SK-N-MC (cell line): Measurements from ENCODE around the gene INSYN1.

Source experiments
- FOXP2 ChIP-seq: optimal IDR thresholded peaks from 2 replicates; pipeline ENCODE3; 2011; ENCODE audit warnings: mild to moderate bottlenecking, moderate library complexity; ENCODE audit not compliant: insufficient read depth; ENCODE audit errors: extremely low read length, control extremely low read depth
- POLR2AphosphoS5 ChIP-seq: IDR thresholded peaks from 2 replicates; pipeline ENCODE4 v1.6.1; 2012; ENCODE audit warnings: mild to moderate bottlenecking, low read depth, low read length, borderline replicate concordance

- no peak for TF ChIP-seq POLR2AphosphoS5
- TF ChIP-seq FOXP2 = no peak
Measured at GRCh38 chr15:73710321-73710720, 42.8 kb downstream of the INSYN1 start.
